Epithelial cell of proximal tubule (primary cell): ENCODE data around the gene RFC1. TPM values are rescaled to one million over a fixed set of nuclear protein-coding genes. Genes with fewer than 3 reads are reported as not detected.

Experiments used
- DNase-seq: peaks from one replicate; pipeline ENCODE4 v3.0.0-alpha.2; 2011; ENCODE audit warnings: low read depth
- H3K4me3 ChIP-seq: 2 replicates; pipeline ENCODE4 v1.5.1; 2011; ENCODE audit warnings: low read depth, mild to moderate bottlenecking, low read length
- CTCF ChIP-seq: conservative IDR thresholded peaks from 2 replicates; pipeline ENCODE4 v1.5.1; 2012; ENCODE audit warnings: low read depth, mild to moderate bottlenecking, low read length
- total RNA-seq: library from RNA; depleted of rRNA; stranded (reverse); fragments of >200 nt; gene quantifications from 2 replicates; pipeline ENCODE4 v1.2.3, GENCODE V29; 2015

The RFC1 gene
- total RNA-seq, 1 donor from 2014 or later = 39.6 TPM

- TF ChIP-seq CTCF = no peak
- H3K4me3 ChIP-seq = no peak overlapping the region
- DNase-seq = no peak
Observed at GRCh38 chr4:39259571-39260330, 106.4 kb downstream of the RFC1 start.

- no peak for DNase-seq
- TF ChIP-seq CTCF = no peak
- H3K4me3 ChIP-seq = no peak overlapping the region
Observed at GRCh38 chr4:39256436-39256835, 109.7 kb downstream of the RFC1 start.

DNA sequence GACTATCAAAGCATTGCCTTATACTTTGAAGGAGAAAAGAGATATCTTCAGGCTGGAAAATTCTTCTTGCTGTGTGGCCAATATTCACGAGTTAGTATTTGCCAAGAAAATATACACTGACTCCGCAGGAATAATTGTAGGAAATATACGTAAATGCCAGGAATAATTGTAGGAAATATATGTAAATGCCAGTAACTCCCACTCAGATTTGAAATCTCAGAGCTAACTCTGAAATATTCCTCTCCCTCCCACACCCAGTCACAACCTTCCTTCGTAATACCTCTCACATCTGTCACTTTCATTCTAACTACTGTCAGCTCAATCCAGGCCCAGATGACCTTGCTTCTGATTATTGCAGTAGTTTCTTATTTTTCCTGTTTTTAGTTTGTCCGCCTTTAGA lies 110.3 kb downstream of the RFC1 start:
- no peak overlapping the region for H3K4me3 ChIP-seq
- DNase-seq = no peak
- no peak for TF ChIP-seq CTCF

- peak; percentile 30 for TF ChIP-seq CTCF
- H3K4me3 ChIP-seq = no peak overlapping the region
- DNase-seq = no peak
Observed at GRCh38 chr4:39255266-39255665, 110.9 kb downstream of the RFC1 start.

- TF ChIP-seq CTCF = no peak
- no peak for DNase-seq
- no peak overlapping the region for H3K4me3 ChIP-seq
Observed at GRCh38 chr4:39243462-39243861, 122.7 kb downstream of the RFC1 start.

Other genes starting within 250 kb of the RFC1 start
- 8.8 and 9.0 TPM in 2 replicates for gene WDR19, start 183.8 kb downstream of the RFC1 start, total RNA-seq
- gene KLB, start 40.6 kb upstream of the RFC1 start, total RNA-seq = not detected in 2 replicates
- gene RPL9, start 92.6 kb upstream of the RFC1 start, total RNA-seq = 3,007 and 3,128 TPM in 2 replicates
- 10.9 and 13.5 TPM in 2 replicates for gene LIAS, start 92.7 kb upstream of the RFC1 start, total RNA-seq
- 60.9 and 97.4 TPM in 2 replicates for gene UGDH, start 161.1 kb upstream of the RFC1 start, total RNA-seq